HG03159 (cell line): Measurements from ENCODE around the gene POLR2F.

Experiments used
- ATAC-seq: cut with Tn5 transposase; IDR thresholded peaks from one replicate; pipeline ENCODE4 v1.9.1; 2021; ENCODE audit warnings: mild to moderate bottlenecking, moderate library complexity; ENCODE audit not compliant: unreplicated experiment

The POLR2F gene

GRCh38 chr22:37953437-37954179, at the start of gene POLR2F, which contains the start of gene C22orf23:
Gene POLR2F (plus strand): TSS chr22:37953699. CDS start chr22:37953788, 89 bp downstream.
Gene C22orf23 (minus strand): TSS chr22:37953601. CDS start chr22:37953149, 452 bp downstream.
- ATAC-seq: peak; percentile 88

GRCh38 chr22:37904572-37905533, 48.6 kb upstream of the POLR2F start:
- no peak for ATAC-seq

GRCh38 chr22:37905534-37906363, 47.8 kb upstream of the POLR2F start, which contains the start of gene MICALL1:
Gene MICALL1 (plus strand): TSS chr22:37906297. CDS start chr22:37906423, 126 bp downstream.
- ATAC-seq: peak; percentile 69

- ATAC-seq: peak; percentile 28
Observed at GRCh38 chr22:37906364-37907008, 47.0 kb upstream of the POLR2F start.

- no peak for ATAC-seq
Observed at GRCh38 chr22:37907036-37907954, 46.2 kb upstream of the POLR2F start.

GRCh38 chr22:37909766-37910165, 43.7 kb upstream of the POLR2F start:
- ATAC-seq: no peak

GRCh38 chr22:37910890-37911672, 42.4 kb upstream of the POLR2F start:
- no peak for ATAC-seq

- no peak for ATAC-seq
Observed at GRCh38 chr22:37911697-37912096, 41.8 kb upstream of the POLR2F start.

- ATAC-seq: no peak
Observed at GRCh38 chr22:37912171-37912570, 41.3 kb upstream of the POLR2F start.

GRCh38 chr22:37913233-37913721, 40.2 kb upstream of the POLR2F start:
- no peak for ATAC-seq

- no peak for ATAC-seq
Observed at GRCh38 chr22:37916311-37916710, 37.2 kb upstream of the POLR2F start.

- ATAC-seq: no peak
Observed at GRCh38 chr22:37917874-37918548, 35.5 kb upstream of the POLR2F start.

- no peak for ATAC-seq
Observed at GRCh38 chr22:37918580-37919270, 34.8 kb upstream of the POLR2F start.

GRCh38 chr22:37920126-37920525, 33.4 kb upstream of the POLR2F start:
- no peak for ATAC-seq

- ATAC-seq: no peak
Observed at GRCh38 chr22:37922191-37922590, 31.3 kb upstream of the POLR2F start.

GRCh38 chr22:37923927-37924326, 29.6 kb upstream of the POLR2F start:
- no peak for ATAC-seq
